Thoracic aorta (tissue), 2 donors: ENCODE data around the gene PHYHD1. TPM values are rescaled to one million over a fixed set of nuclear protein-coding genes. Genes with fewer than 3 reads are reported as not detected.

ENCODE experiments used
- ATAC-seq: fragments of 150-250 bp; one replicate; pipeline ENCODE4 v1.8.0; 2017; ENCODE audit warnings: low read depth; ENCODE audit not compliant: insufficient number of reproducible peaks, low FRiP score
- DNase-seq: peaks from one replicate; pipeline ENCODE4 v3.0.0-alpha.2; 2020; ENCODE audit warnings: low spot score
- H3K27ac ChIP-seq, 2 donors: fragments of 200-600 bp; sonication (generic); 1 replicate in 1 of 2; 2 replicates in 1 of 2; pipeline ENCODE4 v1.5.1; 2016; ENCODE audit warnings: mild to moderate bottlenecking in 2 of 2, moderate library complexity in 2 of 2
- H3K27me3 ChIP-seq: fragments of 200-600 bp; sonication (generic); replicated peaks from 2 replicates; pipeline ENCODE4 v1.6.0; 2016; ENCODE audit warnings: mild to moderate bottlenecking; ENCODE audit not compliant: insufficient read depth
- H3K36me3 ChIP-seq: fragments of 200-600 bp; sonication (generic); one replicate; pipeline ENCODE4 v1.5.1; 2016
- H3K4me1 ChIP-seq, 2 donors: fragments of 200-600 bp; sonication (generic); 1 replicate in 1 of 2; 2 replicates in 1 of 2; pipeline versions ENCODE4 v1.5.1 to v1.6.0; 2016; ENCODE audit warnings: low read depth in 2 of 2, mild to moderate bottlenecking in 1 of 2; ENCODE audit not compliant: control insufficient read depth in 1 of 2
- H3K4me3 ChIP-seq: fragments of 200-600 bp; sonication (generic); 2 replicates; pipeline ENCODE4 v1.5.1; 2016; ENCODE audit warnings: mild to moderate bottlenecking
- H3K9me3 ChIP-seq: fragments of 200-600 bp; sonication (generic); 2 replicates; pipeline ENCODE4 v1.5.1; 2016
- CTCF ChIP-seq: fragments of 200-600 bp; sonication (generic); IDR thresholded peaks from one replicate; pipeline ENCODE4 v1.5.1; 2019; ENCODE audit warnings: antibody characterized with exemption
- total RNA-seq, 2 donors: library from RNA; depleted of rRNA; stranded (reverse); fragments of >200 nt; gene quantifications; one replicate each; pipeline versions ENCODE4 v1.1.0 to v1.2.3, GENCODE V29; 2016

PHYHD1 gene
- total RNA-seq, 2 donors from 2014 or later = 21.1 to 36.3 TPM

GRCh38 chr9:128895556-128895955 is 25.2 kb upstream of the PHYHD1 start:
- H3K4me1 ChIP-seq = peaks cover 19 to 56% of the 10 kb centered on the region in 2 donors
- DNase-seq (no peak), ATAC-seq (no peak)
- H3K36me3 ChIP-seq = peaks cover 47% of the 10 kb centered on the region
- H3K9me3 ChIP-seq = no peaks in the 10 kb centered on the region
- no peak for TF ChIP-seq CTCF
- peak overlapping the region in 1 of 2 donors; percentile 27 for H3K27ac ChIP-seq
- H3K4me3 ChIP-seq = no peak overlapping the region
- H3K27me3 ChIP-seq = no peaks in the 10 kb centered on the region

- ATAC-seq (no peak), DNase-seq (no peak)
- H3K27ac ChIP-seq = peak overlapping the region; percentile 56 to 87
- H3K27me3 ChIP-seq = no peaks in the 10 kb centered on the region
- no peak overlapping the region for H3K4me3 ChIP-seq
- peaks cover 43% of the 10 kb centered on the region for H3K36me3 ChIP-seq
- H3K4me1 ChIP-seq = peaks cover 22 to 57% of the 10 kb centered on the region in 2 donors
- no peak for TF ChIP-seq CTCF
- no peaks in the 10 kb centered on the region for H3K9me3 ChIP-seq
Measured at GRCh38 chr9:128898382-128898781, 22.4 kb upstream of the PHYHD1 start.

GRCh38 chr9:128898845-128899565 is 21.8 kb upstream of the PHYHD1 start:
- H3K9me3 ChIP-seq = no peaks in the 10 kb centered on the region
- no peak overlapping the region for H3K4me3 ChIP-seq
- DNase-seq (no peak), ATAC-seq (no peak)
- H3K4me1 ChIP-seq = peaks cover 24 to 57% of the 10 kb centered on the region in 2 donors
- H3K27ac ChIP-seq = peak overlapping the region; percentile 87 to 89
- H3K27me3 ChIP-seq = no peaks in the 10 kb centered on the region
- TF ChIP-seq CTCF = no peak
- peaks cover 39% of the 10 kb centered on the region for H3K36me3 ChIP-seq

GRCh38 chr9:128899566-128900322 is 21.0 kb upstream of the PHYHD1 start:
- Histone ChIP-seq H3K27me3 (no peaks in the 10 kb centered on the region), H3K9me3 (no peaks in the 10 kb centered on the region), H3K4me1 (peaks cover 24 to 59% of the 10 kb centered on the region in 2 donors), H3K36me3 (peaks cover 38% of the 10 kb centered on the region), H3K4me3 (no peak overlapping the region), H3K27ac (peak overlapping the region; percentile 87 to 89)
- no peak for ATAC-seq
- no peak for TF ChIP-seq CTCF
- no peak for DNase-seq

- ATAC-seq (no peak), DNase-seq (no peak)
- no peaks in the 10 kb centered on the region for H3K27me3 ChIP-seq
- H3K4me1 ChIP-seq = peaks cover 24 to 65% of the 10 kb centered on the region in 2 donors
- no peak for TF ChIP-seq CTCF
- H3K9me3 ChIP-seq = no peaks in the 10 kb centered on the region
- H3K4me3 ChIP-seq = no peak overlapping the region
- H3K36me3 ChIP-seq = peaks cover 24% of the 10 kb centered on the region
- peak overlapping the region; percentile 87 to 89 for H3K27ac ChIP-seq
Measured at GRCh38 chr9:128901379-128901778, 19.4 kb upstream of the PHYHD1 start.
